ENCODE measurements around the gene BICRA.

- TF ChIP-seq BHLHE40 (IDR thresholded peaks at IDR 0.05; ENCODE audit: borderline replicate concordance) (no peak), NFRKB (IDR thresholded peaks at IDR 0.05) (no peak), SUZ12 (IDR thresholded peaks at IDR 0.05) (no peak), ZNF384 (IDR thresholded peaks at IDR 0.05) (no peak), FOXM1 (IDR thresholded peaks at IDR 0.05; ENCODE audit: borderline replicate concordance) (no peak), ELF4 (IDR thresholded peaks at IDR 0.05) (no peak), FOXA1 (IDR thresholded peaks at IDR 0.05) (no peak), SP1 (IDR thresholded peaks at IDR 0.05) (no peak), ARNT (IDR thresholded peaks at IDR 0.05) (no peak), TARDBP (IDR thresholded peaks at IDR 0.05) (no peak), L3MBTL2 (conservative IDR thresholded peaks at IDR 0.05) (no peak), HDGF (IDR thresholded peaks at IDR 0.05; ENCODE audit: borderline replicate concordance) (no peak), PKNOX1 (IDR thresholded peaks at IDR 0.05) (no peak), FOXK2 (IDR thresholded peaks at IDR 0.05) (no peak)
Observed at GRCh38 chr19:47742634-47743033, 133.7 kb downstream of the BICRA start.
